ENCODE results near the gene ADAM29. TPM values are rescaled to one million over a fixed set of nuclear protein-coding genes. Genes with fewer than 3 reads are reported as not detected.

Gene ADAM29
- total and polyA plus RNA-seq, 2 of the 4 experiments (the other 2 are of a cell fraction) = not detected

GRCh38 chr4:174880001-174880400 is 38.2 kb upstream of the ADAM29 start:
- H4K8ac ChIP-seq (ENCODE audit: low read depth in 2 of 2, low read length in 2 of 2) = no peak overlapping the region
- no peak overlapping the region for H3K14ac ChIP-seq (replicated peaks; ENCODE audit: low read depth, low read length)
- no peak overlapping the region for H2AFZ ChIP-seq (replicated peaks; ENCODE audit: low read length, poor library complexity)
- H4K5ac ChIP-seq (ENCODE audit: low read depth, low read length) = no peak overlapping the region
- BruUV-seq (replicated peaks) = no TSS peak
- DNase-seq (no peak), ATAC-seq (ENCODE audit: low read depth) (no peak)
- no peak overlapping the region for H3K56ac ChIP-seq (ENCODE audit: extremely low read depth, insufficient read depth, low read length)
- peaks cover 4% of the 10 kb centered on the region for H3K9me3 ChIP-seq (ENCODE audit: control insufficient read depth, insufficient read depth, low read length)
- no peak overlapping the region for H4K91ac ChIP-seq (ENCODE audit: insufficient read depth, low read depth, low read length)
- in situ Hi-C loops (cut with MboI; ENCODE audit: low sequenced_read_pairs) (no loop called here), intact Hi-C loops (cut with micrococcal nuclease) (no loop called here), dilution Hi-C loops (cut with HindIII; ENCODE audit: low sequenced_read_pairs, unreplicated experiment) (no loop called here)
- ChIA-PET POLR2A (ENCODE audit: unreplicated experiment) (no interaction called here), CTCF (no interaction called here)
- H2BK15ac ChIP-seq (ENCODE audit: low read depth, low read length) = no peak overlapping the region
- H3K27ac ChIP-seq (ENCODE audit: insufficient read depth, low read length) = no peak overlapping the region
- no peak overlapping the region for H2BK120ac ChIP-seq (ENCODE audit: low read depth, low read length)
- H3K4me1 ChIP-seq (ENCODE audit: control insufficient read depth, insufficient read depth, low read length) = no peaks in the 10 kb centered on the region
- TF ChIP-seq MXI1 (IDR thresholded peaks at IDR 0.05; ENCODE audit: borderline replicate concordance, low read depth, low read length) (no peak), MAFK (IDR thresholded peaks at IDR 0.05; ENCODE audit: low read depth, low read length) (no peak), SMC3 (IDR thresholded peaks at IDR 0.05; ENCODE audit: low read depth, low read length) (no peak), CHD1 (IDR thresholded peaks at IDR 0.05; ENCODE audit: low read depth, low read length) (no peak), NFE2L2 (IDR thresholded peaks at IDR 0.05; ENCODE audit: low read depth, low read length) (no peak), CEBPB (IDR thresholded peaks at IDR 0.05; ENCODE audit: low read depth, low read length) (no peak), POLR2A (IDR thresholded peaks at IDR 0.05; ENCODE audit: low read depth, low read length) (no peak), RAD21 (IDR thresholded peaks at IDR 0.05; ENCODE audit: low read length) (no peak), FOS (IDR thresholded peaks at IDR 0.05; ENCODE audit: low read depth, low read length) (no peak), MAZ (IDR thresholded peaks at IDR 0.05; ENCODE audit: borderline replicate concordance, low read depth, low read length) (no peak), USF2 (IDR thresholded peaks at IDR 0.05; ENCODE audit: low read depth, low read length) (no peak), CTCF (conservative IDR thresholded peaks at IDR 0.05; ENCODE audit: low read depth, low read length) (no peak)
- TF ChIP-seq, protein P1, sequence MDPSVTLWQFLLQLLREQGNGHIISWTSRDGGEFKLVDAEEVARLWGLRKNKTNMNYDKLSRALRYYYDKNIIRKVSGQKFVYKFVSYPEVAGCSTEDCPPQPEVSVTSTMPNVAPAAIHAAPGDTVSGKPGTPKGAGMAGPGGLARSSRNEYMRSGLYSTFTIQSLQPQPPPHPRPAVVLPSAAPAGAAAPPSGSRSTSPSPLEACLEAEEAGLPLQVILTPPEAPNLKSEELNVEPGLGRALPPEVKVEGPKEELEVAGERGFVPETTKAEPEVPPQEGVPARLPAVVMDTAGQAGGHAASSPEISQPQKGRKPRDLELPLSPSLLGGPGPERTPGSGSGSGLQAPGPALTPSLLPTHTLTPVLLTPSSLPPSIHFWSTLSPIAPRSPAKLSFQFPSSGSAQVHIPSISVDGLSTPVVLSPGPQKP (IDR thresholded peaks at IDR 0.05; ENCODE audit: borderline replicate concordance, low read depth, low read length) = no peak
- H2AK5ac ChIP-seq (ENCODE audit: low read depth, low read length) = no peak overlapping the region
- WGBS, 2 experiments (ENCODE audit: extremely low coverage in 2 of 2, insufficient read length in 1 of 2) = no CpG with 5 or more reads among the region's 7 CpGs
- no peak overlapping the region for H3K4me3 ChIP-seq (ENCODE audit: insufficient read depth, low read depth, low read length)
- H3K9ac ChIP-seq (ENCODE audit: low read depth, low read length) = no peak overlapping the region
- H4K20me1 ChIP-seq (ENCODE audit: insufficient read depth, low read length) = no peaks in the 10 kb centered on the region
- no peak overlapping the region for H3K4ac ChIP-seq (ENCODE audit: low read depth, low read length)
- H3K36me3 ChIP-seq (ENCODE audit: control insufficient read depth, insufficient read depth, low read length) = no peaks in the 10 kb centered on the region
- H2BK5ac ChIP-seq (ENCODE audit: low read depth, low read length, poor library complexity, severe bottlenecking) = no peak overlapping the region
- no peak overlapping the region for H2BK20ac ChIP-seq (ENCODE audit: low read depth, low read length)
- no peak overlapping the region for H3K4me2 ChIP-seq (ENCODE audit: low read depth, low read length)
- no peak overlapping the region for H3K18ac ChIP-seq (ENCODE audit: low read depth, low read length)
- H2AK9ac ChIP-seq (replicated peaks; ENCODE audit: low read depth, low read length, poor library complexity) = no peak overlapping the region
- H3K27me3 ChIP-seq (ENCODE audit: control insufficient read depth, insufficient read depth, low read length) = no peaks in the 10 kb centered on the region
- H3K23ac ChIP-seq (ENCODE audit: low read depth, low read length) = no peak overlapping the region
- H3K79me1 ChIP-seq (ENCODE audit: low read depth in 1 of 2, low read length in 2 of 2) = no peaks in the 10 kb centered on the region
- no peaks in the 10 kb centered on the region for H3K9me1 ChIP-seq (ENCODE audit: insufficient read depth, low read length)
